ENCODE data around the gene ATP8A1.

Gene ATP8A1

DNA sequence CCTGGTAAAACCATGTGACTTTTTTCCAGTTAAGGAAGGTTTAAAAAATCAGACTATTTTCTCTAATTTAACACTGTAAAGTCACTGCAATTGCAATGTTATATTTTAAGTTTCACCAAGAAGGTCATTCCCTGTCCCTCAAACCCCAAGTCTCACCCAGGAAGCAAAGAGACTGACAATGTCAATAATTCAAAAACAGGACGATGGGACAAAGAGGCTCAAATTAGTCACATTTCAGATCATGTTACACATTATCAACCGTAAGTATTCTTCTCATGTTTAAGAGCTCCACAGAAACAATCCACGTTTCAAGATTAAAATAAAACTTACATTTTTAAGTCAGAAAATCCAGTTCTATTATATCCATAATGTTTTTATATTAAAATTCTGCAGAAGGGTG lies 246.5 kb downstream of the ATP8A1 start:
- DNase-seq (ENCODE audit: low read depth), result no peak
- TF ChIP-seq, protein P1, sequence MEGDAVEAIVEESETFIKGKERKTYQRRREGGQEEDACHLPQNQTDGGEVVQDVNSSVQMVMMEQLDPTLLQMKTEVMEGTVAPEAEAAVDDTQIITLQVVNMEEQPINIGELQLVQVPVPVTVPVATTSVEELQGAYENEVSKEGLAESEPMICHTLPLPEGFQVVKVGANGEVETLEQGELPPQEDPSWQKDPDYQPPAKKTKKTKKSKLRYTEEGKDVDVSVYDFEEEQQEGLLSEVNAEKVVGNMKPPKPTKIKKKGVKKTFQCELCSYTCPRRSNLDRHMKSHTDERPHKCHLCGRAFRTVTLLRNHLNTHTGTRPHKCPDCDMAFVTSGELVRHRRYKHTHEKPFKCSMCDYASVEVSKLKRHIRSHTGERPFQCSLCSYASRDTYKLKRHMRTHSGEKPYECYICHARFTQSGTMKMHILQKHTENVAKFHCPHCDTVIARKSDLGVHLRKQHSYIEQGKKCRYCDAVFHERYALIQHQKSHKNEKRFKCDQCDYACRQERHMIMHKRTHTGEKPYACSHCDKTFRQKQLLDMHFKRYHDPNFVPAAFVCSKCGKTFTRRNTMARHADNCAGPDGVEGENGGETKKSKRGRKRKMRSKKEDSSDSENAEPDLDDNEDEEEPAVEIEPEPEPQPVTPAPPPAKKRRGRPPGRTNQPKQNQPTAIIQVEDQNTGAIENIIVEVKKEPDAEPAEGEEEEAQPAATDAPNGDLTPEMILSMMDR (conservative IDR thresholded peaks at IDR 0.05; ENCODE audit: low read depth, low read length), result no peak
- H3K4me3 ChIP-seq (ENCODE audit: low read depth, low read length), result no peak overlapping the region

DNA sequence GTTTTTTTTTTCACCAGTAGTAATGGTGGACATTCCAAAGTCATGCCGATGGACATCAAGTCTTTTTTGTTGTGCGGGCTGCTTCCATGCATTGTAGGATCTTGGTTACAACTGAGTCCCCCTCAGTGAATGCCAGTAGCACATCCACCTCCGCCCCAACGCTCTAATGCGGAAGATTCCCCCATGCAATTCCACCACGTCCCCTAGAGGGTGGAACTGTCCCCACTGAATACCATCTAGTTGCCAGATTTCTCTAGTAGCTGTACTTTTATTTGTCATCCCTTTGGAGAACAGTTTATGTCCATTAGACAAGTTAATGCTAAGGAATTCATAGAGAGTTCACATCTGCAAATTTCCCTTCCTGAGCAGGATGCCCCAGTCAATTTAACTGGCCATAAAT lies 252.9 kb downstream of the ATP8A1 start:
- no peak for DNase-seq (ENCODE audit: low read depth)
- TF ChIP-seq, protein P1 (conservative IDR thresholded peaks at IDR 0.05; ENCODE audit: low read depth, low read length), result peak; percentile 3
- no peak overlapping the region for H3K4me3 ChIP-seq (ENCODE audit: low read depth, low read length)

DNA sequence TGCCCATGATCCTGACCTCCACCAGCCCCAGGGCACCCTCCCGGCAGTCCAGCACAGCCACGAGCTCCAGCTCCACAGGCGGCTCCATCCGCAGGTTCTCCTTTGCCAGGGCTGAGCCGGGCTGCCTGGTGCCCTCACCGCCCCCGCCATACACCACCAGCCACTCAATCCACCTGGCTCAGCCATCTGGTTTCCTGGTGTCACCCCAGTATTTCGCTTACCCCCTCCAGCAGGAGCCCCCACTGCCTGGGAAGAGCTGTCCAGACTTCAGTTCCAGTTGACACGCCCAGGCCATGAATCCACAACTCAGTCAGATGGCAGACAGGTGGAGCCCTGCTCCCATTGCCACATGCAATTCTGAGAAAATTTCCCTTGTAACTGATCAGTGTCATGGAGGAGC lies 255.7 kb downstream of the ATP8A1 start:
- TF ChIP-seq, protein P1 (conservative IDR thresholded peaks at IDR 0.05; ENCODE audit: low read depth, low read length), result no peak
- DNase-seq (ENCODE audit: low read depth), result no peak
- H3K4me3 ChIP-seq (ENCODE audit: low read depth, low read length), result no peak overlapping the region

DNA sequence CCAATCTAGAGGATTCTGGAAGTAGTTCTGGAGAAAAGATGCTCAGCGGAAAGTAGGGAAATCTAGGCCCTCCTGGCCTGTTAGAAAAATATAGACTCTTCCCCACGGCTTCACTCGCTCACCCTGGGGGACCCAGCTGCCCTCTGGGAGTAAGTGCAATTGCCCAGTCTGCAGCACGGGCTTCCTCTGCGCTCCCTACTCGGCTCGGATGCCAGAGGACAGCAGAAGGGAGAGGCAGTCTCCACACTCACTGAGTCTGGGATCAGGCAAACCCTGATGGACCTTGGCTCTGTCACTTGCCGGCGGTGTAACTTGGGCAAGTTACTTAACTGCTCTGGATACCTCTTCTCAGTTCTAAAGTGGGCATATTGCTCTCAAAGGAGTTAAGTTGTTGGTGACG lies 257.5 kb downstream of the ATP8A1 start:
- no peak for DNase-seq (ENCODE audit: low read depth)
- H3K4me3 ChIP-seq (ENCODE audit: low read depth, low read length), result no peak overlapping the region
- TF ChIP-seq, protein P1 (conservative IDR thresholded peaks at IDR 0.05; ENCODE audit: low read depth, low read length), result no peak

DNA sequence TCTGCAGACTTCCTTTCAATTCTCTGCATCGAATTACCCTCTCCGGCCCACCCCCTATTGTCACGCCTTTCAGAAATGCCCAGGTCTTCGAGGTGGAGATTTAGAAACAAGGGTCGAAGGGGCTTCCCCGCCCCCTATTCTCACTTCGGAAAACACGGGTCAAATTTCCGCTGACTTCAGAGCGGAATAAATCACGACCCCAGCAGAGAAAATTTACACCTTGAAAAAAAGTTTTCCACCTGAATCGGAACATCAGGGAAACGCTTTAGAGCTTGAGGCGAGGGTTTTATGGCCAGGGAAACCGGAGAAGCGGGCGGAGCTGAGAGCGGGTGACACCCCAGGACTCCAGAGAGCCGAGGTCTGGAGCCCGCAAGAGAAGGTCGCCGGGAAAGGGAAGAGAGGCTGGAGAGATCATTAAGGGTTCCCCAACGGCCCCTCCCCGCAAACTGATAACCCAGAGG lies 258.0 kb downstream of the ATP8A1 start:
- DNase-seq (ENCODE audit: low read depth), result no peak
- H3K4me3 ChIP-seq (ENCODE audit: low read depth, low read length), result no peak overlapping the region
- TF ChIP-seq, protein P1 (conservative IDR thresholded peaks at IDR 0.05; ENCODE audit: low read depth, low read length), result no peak

DNA sequence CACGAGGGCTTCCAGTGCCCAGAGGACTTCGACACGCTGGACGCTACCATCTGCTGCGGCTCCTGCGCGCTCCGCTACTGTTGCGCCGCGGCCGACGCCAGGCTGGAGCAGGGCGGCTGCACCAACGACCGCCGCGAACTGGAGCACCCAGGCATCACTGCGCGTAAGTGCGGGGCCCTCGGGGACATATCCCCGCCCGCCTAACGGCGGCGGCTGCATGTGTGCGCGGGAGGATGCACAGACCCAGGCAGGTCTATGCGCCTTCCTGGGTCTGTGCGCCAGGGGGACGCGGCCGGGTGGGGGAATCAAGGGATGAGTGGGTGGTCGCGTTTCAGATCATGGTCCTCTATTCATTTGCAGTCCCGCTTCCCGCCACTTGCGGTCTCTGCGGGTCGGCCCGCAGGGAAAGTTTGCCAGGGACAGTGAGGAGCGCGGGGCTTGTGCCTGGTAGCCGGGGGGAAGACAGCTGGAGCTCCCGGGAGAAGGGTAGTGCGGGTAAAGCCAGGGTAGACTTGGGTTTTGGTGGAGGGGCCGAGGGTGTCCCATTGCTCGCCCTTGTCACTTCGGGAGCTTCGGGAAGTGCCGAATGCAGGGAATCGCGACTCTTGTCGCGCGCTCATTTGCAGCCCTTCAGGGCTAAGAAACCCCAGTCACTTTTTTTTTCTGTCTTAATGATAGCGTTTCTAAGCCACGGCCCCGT lies 258.6 kb downstream of the ATP8A1 start:
- H3K4me3 ChIP-seq (ENCODE audit: low read depth, low read length), result peak overlapping the region; percentile 24
- DNase-seq (ENCODE audit: low read depth), result no peak
- TF ChIP-seq, protein P1 (conservative IDR thresholded peaks at IDR 0.05; ENCODE audit: low read depth, low read length), result no peak

DNA sequence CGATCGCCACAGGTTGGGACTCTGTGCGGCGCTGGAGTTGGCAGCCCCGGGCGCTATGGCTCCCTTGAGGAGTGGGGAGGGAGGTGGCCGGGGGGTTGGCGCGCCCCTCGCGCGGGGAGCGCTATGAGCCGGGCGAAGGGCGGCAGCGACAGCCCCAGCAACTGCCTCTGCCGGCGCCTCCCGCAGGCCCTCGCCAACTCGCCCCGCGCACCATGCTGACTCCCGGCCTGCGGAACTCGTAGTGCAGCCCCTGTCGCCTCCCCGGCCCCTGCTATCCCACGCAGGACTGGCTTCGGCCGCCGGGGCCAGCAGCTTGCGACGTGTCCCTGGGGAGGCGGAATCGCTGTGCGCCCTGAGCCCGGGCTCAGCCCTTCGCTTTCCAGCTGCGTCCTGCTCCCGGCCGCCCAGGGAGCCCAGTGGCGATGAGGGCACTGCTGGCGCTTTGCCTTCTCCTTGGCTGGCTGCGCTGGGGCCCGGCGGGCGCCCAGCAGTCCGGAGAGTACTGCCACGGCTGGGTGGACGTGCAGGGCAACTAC lies 259.2 kb downstream of the ATP8A1 start:
- peak overlapping the region; percentile 30 for H3K4me3 ChIP-seq (ENCODE audit: low read depth, low read length)
- TF ChIP-seq, protein P1 (conservative IDR thresholded peaks at IDR 0.05; ENCODE audit: low read depth, low read length), result no peak
- DNase-seq (ENCODE audit: low read depth), result no peak
